Stimulated activated CD4-positive, alpha-beta T cell treated with anti-CD3 and anti-CD28 coated beads, Interleukin-12 subunit alpha, Interleukin-12 subunit beta, amount 100 ng/mL, for 48 hours (primary cell): ENCODE measurements around the gene CCNL2.

Experiments used
- DNase-seq, 3 donors: peaks; one replicate each; pipeline ENCODE4 v3.0.0-alpha.2; 2020; ENCODE audit warnings: low read depth in 2 of 3, low spot score in 1 of 3

The CCNL2 gene

DNA sequence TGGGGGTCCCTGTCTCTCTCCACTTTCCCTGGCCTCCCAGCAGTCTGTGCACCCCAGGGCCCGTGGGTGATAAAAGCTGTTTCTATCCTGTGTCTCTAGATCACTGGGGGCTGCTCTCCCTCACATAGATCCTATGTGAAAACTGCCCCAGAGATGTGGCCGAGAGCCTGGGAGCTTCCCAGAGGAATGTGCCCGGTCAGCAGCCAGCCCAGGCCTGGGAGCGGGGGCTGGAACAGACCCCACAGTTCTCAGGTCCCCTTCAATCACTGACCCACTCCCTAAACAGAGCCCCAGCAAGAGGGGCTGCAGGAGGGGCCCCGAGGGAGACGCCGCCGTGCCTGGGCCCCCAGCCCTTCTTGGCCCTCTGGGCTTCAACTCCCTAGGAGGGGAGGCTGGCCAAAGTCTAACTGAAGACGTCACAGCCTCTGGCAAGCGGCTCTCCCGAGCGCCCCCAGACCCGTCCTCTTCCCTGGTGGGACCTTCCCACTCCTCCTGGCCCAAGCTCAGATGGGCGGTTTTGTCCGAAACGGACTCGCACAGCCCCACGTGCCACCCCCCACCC, 41.2 kb downstream of the CCNL2 start:
- DNase-seq: no peak

GRCh38 chr1:1356796-1357401, 42.2 kb downstream of the CCNL2 start:
- DNase-seq: no peak

DNA sequence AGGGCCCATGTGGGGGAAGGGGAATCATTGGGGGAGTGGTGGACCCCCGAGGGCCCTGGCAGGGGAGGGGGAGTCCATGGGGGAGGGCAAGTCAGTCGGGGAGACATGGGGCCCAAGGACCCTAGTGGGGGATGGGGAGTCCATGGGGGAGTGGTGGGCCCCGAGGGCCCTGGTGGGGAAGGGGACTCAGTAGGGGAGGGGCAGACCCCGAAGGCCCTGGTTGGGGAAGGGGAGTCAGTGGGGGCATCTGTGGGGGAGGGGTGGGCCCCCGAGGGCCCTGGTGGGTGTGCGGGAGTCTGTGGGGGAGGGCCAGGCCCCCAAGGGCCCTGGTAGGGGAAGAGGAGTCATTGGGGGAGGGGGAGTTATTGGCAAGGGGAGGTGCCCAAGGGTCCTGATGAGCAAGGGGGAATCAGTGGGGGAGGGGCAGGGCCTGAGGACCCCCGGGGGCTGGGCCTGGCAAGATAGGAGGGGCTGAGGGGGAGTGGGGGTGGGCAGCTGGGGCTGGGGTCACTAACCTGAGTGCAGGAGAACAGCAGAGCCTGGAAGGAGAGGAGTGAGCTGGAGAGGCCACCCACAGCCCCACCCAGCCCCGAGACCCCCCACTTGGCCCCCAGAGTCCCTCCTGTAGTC, 42.9 kb downstream of the CCNL2 start:
- DNase-seq: no peak

DNA sequence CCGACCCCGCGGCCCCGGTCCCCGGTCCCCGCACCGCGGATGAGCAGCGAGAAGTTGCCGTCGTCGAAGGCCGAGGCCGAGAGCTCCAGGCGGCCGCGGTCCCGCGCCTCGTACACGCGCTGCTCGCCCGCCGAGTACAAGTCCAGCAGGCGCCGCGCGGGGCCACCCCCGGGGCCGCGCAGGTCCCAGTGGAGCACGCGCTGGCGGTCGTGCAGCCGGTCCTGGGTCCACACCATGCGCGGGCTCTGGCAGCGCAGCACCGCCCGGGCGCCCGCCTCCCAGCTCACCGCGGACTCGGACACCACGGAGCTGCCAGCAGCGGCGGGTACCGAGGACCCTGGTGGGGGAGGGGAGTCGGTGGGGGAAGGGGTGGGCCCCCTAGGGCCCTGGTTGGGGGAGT, 43.7 kb downstream of the CCNL2 start:
- no peak for DNase-seq

GRCh38 chr1:1354271-1355247, 44.6 kb downstream of the CCNL2 start:
- no peak for DNase-seq

- no peak for DNase-seq
Measured at GRCh38 chr1:1353389-1354151, 45.6 kb downstream of the CCNL2 start.

GRCh38 chr1:1352786-1353388, 46.2 kb downstream of the CCNL2 start:
- no peak for DNase-seq

DNA sequence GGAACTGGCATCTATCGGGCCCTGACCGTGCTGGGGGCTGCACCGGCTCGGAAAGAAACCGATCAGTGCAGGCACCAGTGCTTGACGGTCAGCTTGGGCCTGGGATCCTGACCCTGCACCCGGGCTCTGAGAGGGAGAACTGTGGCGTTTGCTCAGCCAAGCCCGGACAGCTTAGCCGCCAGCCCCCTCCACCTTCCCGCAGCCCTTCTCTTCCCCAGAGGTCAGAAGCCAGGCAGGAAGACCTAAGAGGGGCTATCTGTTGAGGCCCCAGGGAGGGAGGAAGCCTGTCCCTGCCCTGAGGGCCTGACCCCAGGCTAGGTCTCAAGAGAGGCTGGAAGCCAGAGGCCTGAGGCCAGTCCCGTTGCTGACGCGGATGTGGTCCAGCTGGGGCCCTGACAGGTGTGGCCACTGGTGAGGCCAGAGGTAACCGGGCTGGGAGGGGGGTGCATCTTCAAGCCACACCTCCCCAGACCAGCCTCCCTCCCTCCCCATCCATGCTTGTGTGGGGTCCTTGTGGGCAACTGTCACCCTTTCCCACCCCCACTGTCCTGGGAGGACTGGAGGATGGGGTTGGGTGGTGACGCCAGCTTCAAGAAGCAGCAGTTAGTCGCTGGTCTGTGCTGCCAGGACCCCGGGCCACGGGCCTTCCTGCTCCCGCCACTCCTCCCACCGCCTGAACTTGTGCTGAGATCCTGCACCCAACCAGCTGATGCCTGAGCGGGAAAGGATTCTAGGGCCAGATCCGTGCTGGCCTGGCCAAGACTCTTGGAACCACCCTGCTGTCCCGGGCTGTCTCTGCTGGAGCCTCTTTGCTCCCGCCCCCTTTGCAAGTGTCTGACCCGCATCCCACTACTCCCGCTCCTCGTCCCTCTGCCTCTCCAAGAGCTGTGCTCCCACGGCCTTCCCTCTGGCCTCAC, 47.4 kb downstream of the CCNL2 start:
- DNase-seq: no peak

DNA sequence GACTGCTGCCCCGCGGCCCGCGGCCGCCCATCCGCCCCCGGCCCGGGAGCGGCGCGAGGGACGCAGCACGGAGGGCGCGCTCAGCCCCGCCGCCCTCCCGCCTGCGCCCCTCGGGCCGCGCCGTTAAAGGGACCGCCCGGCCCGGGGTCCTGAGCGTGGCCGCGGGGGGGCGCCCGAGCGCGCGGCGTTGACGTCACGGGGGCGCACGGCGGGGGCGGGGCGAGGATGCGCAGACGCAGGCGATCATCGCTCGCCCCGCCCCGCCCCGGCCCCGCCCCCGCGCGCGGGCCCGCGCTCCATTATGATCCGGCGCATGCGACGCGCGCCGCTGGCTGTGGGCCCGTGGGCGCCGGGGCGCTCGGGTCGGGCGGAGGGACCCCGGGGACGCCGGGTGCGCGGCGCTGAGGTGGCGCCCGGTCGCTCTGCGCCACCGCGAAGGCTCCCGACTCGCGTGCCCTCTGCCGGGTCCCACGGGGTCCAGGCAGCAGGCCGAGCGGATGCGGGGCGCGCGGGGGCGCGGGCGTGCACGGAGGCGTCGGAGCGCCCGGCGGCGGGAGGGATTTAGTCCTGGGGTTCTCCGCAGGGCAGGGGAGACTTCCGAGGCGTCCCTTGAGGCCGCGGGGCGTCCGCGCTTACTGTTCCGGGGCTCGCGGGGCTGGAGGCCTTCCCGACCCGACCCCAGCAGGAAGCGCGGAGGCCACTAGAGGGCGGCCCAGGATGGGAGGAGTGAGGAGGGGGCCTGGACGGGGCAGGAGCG, 49.7 kb downstream of the CCNL2 start, which contains the start of gene DVL1:
TSS of gene DVL1 (minus strand) at position 163 of the 757 bp plus-strand sequence. CDS start 353 bp downstream, outside the sequence.
- DNase-seq: peak; percentile 31 to 57 (median 44)

DNA sequence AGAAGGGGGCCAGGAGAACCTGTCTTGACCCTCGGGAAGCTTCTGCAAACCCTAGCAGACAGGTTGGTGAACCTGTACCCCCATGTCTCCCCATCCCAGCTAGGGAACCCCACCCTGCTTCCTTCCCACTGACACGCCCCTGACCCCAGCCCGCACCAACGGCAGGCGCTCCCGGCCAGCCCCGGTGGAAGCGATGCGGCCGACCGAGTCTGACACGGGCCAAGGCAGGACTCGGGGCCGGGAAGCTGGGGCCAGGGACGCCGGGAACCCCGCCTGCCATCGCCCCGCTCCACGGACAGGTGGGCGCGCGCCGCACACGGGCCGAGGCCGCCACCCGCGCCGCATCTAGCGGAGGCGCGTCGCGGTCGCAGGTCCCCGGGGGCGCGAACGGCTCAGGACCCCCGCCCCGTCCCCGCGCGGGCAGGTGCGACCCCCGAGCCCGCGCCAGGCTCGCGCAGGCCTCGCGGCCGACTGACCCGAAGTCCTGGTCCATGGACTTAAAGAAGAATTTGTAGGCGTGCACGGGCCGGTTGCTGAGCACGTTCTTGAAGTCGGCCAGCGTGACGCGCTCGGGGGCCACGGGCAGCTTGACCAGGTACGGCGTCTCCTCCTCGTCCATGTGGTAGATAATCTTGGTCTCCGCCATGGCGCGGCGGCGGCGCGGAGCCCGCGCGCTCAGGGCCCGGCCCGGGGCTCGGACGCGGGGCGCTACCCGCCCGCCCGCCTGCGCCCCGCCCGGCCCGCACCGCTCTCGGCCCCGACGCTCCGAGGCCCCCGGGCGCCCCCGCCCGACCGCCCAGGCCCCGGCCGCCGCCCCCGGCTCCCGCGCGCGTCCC, 50.5 kb downstream of the CCNL2 start:
- DNase-seq: no peak

GRCh38 chr1:1347663-1348419, 51.3 kb downstream of the CCNL2 start:
- DNase-seq: no peak

DNA sequence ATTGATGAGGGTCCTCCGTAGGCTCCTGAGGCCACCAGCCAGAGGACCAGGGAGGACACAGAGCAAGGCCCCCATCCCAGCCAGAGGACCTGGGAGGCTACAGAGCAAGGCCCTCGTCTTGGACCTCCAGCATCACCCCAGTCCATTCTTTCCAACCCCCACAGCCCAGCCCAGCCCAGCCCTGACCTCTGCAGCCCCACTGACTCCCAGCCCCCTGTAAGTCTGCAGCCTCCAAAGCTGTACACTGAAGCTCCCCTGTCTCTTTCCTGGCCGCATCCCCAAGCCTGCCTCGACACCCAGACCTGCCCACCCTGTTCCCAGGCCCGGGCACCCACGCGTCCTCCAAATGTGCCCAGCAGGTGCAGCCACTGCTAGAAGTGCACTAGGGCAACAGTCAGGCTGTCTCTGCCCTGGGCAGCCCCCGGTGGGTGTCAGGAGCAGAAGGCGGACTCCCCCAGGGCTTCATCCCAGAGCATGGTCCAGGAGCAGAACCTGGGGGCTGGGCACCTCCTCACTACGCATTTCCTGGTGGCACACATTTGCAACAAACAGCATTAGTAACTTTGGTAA, 52.0 kb downstream of the CCNL2 start:
- no peak for DNase-seq

DNA sequence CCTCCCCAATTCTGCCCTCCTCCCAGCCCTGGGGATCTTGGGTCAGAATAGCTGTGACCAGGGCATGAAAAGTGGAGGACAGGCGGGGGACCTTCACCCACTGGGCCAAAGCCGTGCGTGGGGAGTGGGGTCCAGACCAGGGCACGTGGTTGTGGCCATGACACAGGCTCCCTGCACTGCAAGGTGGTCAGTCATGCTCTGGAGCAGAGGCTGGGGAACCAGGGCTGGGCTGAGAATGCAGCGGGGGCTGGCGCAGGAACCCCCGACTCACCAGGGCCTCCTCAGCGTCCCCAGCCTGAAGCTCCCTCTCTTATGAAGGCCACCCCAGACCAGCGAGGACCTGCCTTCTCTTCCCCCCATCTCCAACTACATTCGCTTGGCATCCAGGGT, 52.6 kb downstream of the CCNL2 start:
- DNase-seq: no peak

DNA sequence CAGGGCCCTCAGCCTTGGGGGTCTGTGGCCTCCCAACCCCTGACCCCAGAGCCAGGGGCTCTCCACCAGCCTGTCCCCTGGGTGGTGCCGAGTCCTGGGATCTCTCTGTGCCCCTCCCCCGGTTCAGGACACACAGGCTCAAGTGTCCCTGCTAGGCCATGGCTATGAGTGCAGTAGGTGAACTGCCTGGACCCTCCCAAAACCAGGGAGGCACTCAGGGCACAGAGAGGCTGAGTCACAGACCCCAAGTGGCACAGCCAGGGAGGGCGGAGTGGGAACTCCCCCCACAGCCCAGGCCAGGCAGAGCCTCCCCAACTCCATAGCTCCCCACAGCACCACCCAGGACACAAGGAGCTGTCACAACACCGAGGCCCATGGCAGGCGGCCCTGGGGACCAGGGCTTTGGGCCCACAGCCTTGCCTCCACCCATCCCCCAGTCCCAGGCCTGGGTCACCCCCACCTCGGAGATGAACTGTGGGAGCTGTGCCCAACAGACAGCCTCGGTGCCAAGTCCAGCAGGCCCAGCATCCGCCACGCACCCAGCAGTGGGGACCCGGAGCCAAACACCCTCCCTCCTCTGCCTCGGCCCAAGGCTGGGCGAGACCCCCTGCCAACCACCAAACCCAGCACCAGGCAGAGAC, 53.2 kb downstream of the CCNL2 start:
- DNase-seq: no peak

GRCh38 chr1:1345384-1345783, 53.8 kb downstream of the CCNL2 start:
- DNase-seq: no peak
